Measurements from ENCODE around the gene STK32B. TPM values are rescaled to one million over a fixed set of nuclear protein-coding genes. Genes with fewer than 3 reads are reported as not detected.

Gene STK32B
- total and polyA plus RNA-seq, 2 of the 8 experiments (the other 6 are each of a cell fraction or from before 2014, with no cell fraction given), result 2.3 to 2.5 TPM

- TF ChIP-seq CHD7 (IDR thresholded peaks at IDR 0.05; ENCODE audit: insufficient replicate concordance, low read length), result no peak
- no peak for TF ChIP-seq KDM4A (IDR thresholded peaks at IDR 0.05; ENCODE audit: low read depth, low read length, severe bottlenecking)
- TF ChIP-seq CHD1 (IDR thresholded peaks at IDR 0.05; ENCODE audit: low read depth, low read length), result no peak
- no peak for TF ChIP-seq CBX5 (IDR thresholded peaks at IDR 0.05; ENCODE audit: low read depth, low read length)
- TF ChIP-seq JUND (IDR thresholded peaks at IDR 0.05; ENCODE audit: low read length), result no peak
Measured at GRCh38 chr4:5040856-5041620, 10.2 kb upstream of the STK32B start (continued).

All from H1 (cell line).